MCF 10A (cell line): ENCODE data around the gene TVP23B. TPM values are rescaled to one million over a fixed set of nuclear protein-coding genes. Genes with fewer than 3 reads are reported as not detected.
"Not testable (repeated sequence)": the region's sequence is repeated elsewhere in the genome, so short reads cannot be mapped to it uniquely, and the experiment has no call there.

ENCODE experiments used
- BruUV-seq: library from RNA; stranded (reverse); fragments of 400-500 nt; replicated peaks from 2 replicates; lab custom pipeline; 2021; lab: Mats Ljungman, UMichigan
- CTCF ChIA-PET: fragments of 300-600 bp; sonication (Branson Sonifier 250); formaldehyde crosslinking; extraction: SDS; loops from one replicate; lab custom pipeline; 2021; ENCODE audit warnings: antibody characterized with exemption, inconsistent platforms; lab: Yijun Ruan, JAX
- POLR2A ChIA-PET: fragments of 300-600, 350-650 bp; sonication (Branson Sonifier 250); formaldehyde crosslinking; extraction: SDS; loops from one replicate; lab custom pipeline; 2020; ENCODE audit warnings: antibody characterized with exemption, inconsistent platforms; lab: Yijun Ruan, JAX
- DNase-seq: peaks from one replicate; pipeline ENCODE4 v3.0.0-alpha.2; 2018; ENCODE audit not compliant: unreplicated experiment
- H3K27ac Mint-ChIP-seq: one replicate; pipeline ENCODE4 v1.8.0; 2022; ENCODE audit warnings: mild to moderate bottlenecking, low read depth, mixed read lengths; ENCODE audit not compliant: unreplicated experiment
- H3K27me3 Mint-ChIP-seq: one replicate; pipeline ENCODE4 v1.8.0; 2022; ENCODE audit warnings: mixed read lengths; ENCODE audit not compliant: insufficient read depth, unreplicated experiment
- H3K36me3 Mint-ChIP-seq: one replicate; pipeline ENCODE4 v1.8.0; 2022; ENCODE audit warnings: mild to moderate bottlenecking, moderate library complexity, mixed read lengths; ENCODE audit not compliant: insufficient read depth, unreplicated experiment
- H3K4me1 Mint-ChIP-seq: one replicate; pipeline ENCODE4 v1.8.0; 2022; ENCODE audit warnings: mixed read lengths; ENCODE audit not compliant: insufficient read depth, unreplicated experiment
- H3K4me3 Mint-ChIP-seq: one replicate; pipeline ENCODE4 v1.8.0; 2022; ENCODE audit warnings: mild to moderate bottlenecking, moderate library complexity, mixed read lengths; ENCODE audit not compliant: unreplicated experiment
- H3K9me3 Mint-ChIP-seq: one replicate; pipeline ENCODE4 v1.8.0; 2022; ENCODE audit warnings: mixed read lengths; ENCODE audit not compliant: unreplicated experiment
- intact Hi-C: fragments of 100-400 bp; cut with micrococcal nuclease; formaldehyde crosslinking; loops from 2 replicates; pipeline ENCODE4 v1.14.1; 2022
- total RNA-seq: library from RNA; stranded (reverse); gene quantifications from 2 replicates; pipeline ENCODE4 v1.2.3, GENCODE V29; 2022

The TVP23B gene
- total RNA-seq, 1 experiment from 2014 or later = 66.6 TPM

- DNase-seq, H3K9me3 Mint-ChIP-seq, CTCF ChIA-PET, H3K27ac Mint-ChIP-seq, BruUV-seq, H3K27me3 Mint-ChIP-seq, H3K4me3 Mint-ChIP-seq, POLR2A ChIA-PET, H3K4me1 Mint-ChIP-seq, intact Hi-C loops, H3K36me3 Mint-ChIP-seq: not testable (repeated sequence)
Observed at GRCh38 chr17:18747501-18747900, 33.5 kb upstream of the TVP23B start.

- H3K27ac Mint-ChIP-seq, DNase-seq, BruUV-seq, CTCF ChIA-PET, H3K4me1 Mint-ChIP-seq, H3K36me3 Mint-ChIP-seq, intact Hi-C loops, H3K9me3 Mint-ChIP-seq, H3K4me3 Mint-ChIP-seq, H3K27me3 Mint-ChIP-seq, POLR2A ChIA-PET: not testable (repeated sequence)
Observed at GRCh38 chr17:18750242-18750641, 30.7 kb upstream of the TVP23B start.

GRCh38 chr17:18753829-18754409 lies 27.1 kb upstream of the TVP23B start:
- H3K27ac Mint-ChIP-seq, H3K9me3 Mint-ChIP-seq, CTCF ChIA-PET, POLR2A ChIA-PET, BruUV-seq, H3K36me3 Mint-ChIP-seq, H3K4me1 Mint-ChIP-seq, H3K4me3 Mint-ChIP-seq, intact Hi-C loops, H3K27me3 Mint-ChIP-seq: not testable (repeated sequence)
- DNase-seq = peak; percentile 13

GRCh38 chr17:18755969-18756368 lies 25.0 kb upstream of the TVP23B start:
- H3K27ac Mint-ChIP-seq, CTCF ChIA-PET, POLR2A ChIA-PET, BruUV-seq, intact Hi-C loops, H3K36me3 Mint-ChIP-seq, H3K4me1 Mint-ChIP-seq, H3K9me3 Mint-ChIP-seq, DNase-seq, H3K4me3 Mint-ChIP-seq, H3K27me3 Mint-ChIP-seq: not testable (repeated sequence)

- H3K27ac Mint-ChIP-seq, H3K4me1 Mint-ChIP-seq, H3K4me3 Mint-ChIP-seq, intact Hi-C loops, POLR2A ChIA-PET, DNase-seq, H3K36me3 Mint-ChIP-seq, H3K9me3 Mint-ChIP-seq, BruUV-seq, H3K27me3 Mint-ChIP-seq, CTCF ChIA-PET: not testable (repeated sequence)
Observed at GRCh38 chr17:18757368-18758044, 23.5 kb upstream of the TVP23B start.

GRCh38 chr17:18758344-18758743 lies 22.6 kb upstream of the TVP23B start:
- BruUV-seq, H3K36me3 Mint-ChIP-seq, POLR2A ChIA-PET, H3K4me1 Mint-ChIP-seq, intact Hi-C loops, CTCF ChIA-PET, DNase-seq, H3K4me3 Mint-ChIP-seq, H3K9me3 Mint-ChIP-seq, H3K27ac Mint-ChIP-seq, H3K27me3 Mint-ChIP-seq: not testable (repeated sequence)

- H3K4me1 Mint-ChIP-seq, intact Hi-C loops, BruUV-seq, CTCF ChIA-PET, H3K4me3 Mint-ChIP-seq, DNase-seq, H3K9me3 Mint-ChIP-seq, H3K36me3 Mint-ChIP-seq, H3K27me3 Mint-ChIP-seq, POLR2A ChIA-PET, H3K27ac Mint-ChIP-seq: not testable (repeated sequence)
Observed at GRCh38 chr17:18760221-18760620, 20.8 kb upstream of the TVP23B start.

GRCh38 chr17:18770572-18770971 lies 10.4 kb upstream of the TVP23B start:
- BruUV-seq, H3K4me3 Mint-ChIP-seq, intact Hi-C loops, DNase-seq, H3K9me3 Mint-ChIP-seq, H3K27ac Mint-ChIP-seq, H3K36me3 Mint-ChIP-seq, H3K4me1 Mint-ChIP-seq, H3K27me3 Mint-ChIP-seq, CTCF ChIA-PET, POLR2A ChIA-PET: not testable (repeated sequence)

GRCh38 chr17:18771066-18771465 lies 9.9 kb upstream of the TVP23B start:
- H3K9me3 Mint-ChIP-seq, BruUV-seq, intact Hi-C loops: not testable (repeated sequence)

More at GRCh38 chr17:18771066-18771465, 9.9 kb upstream of the TVP23B start:
- H3K4me1 Mint-ChIP-seq, H3K27me3 Mint-ChIP-seq, DNase-seq, POLR2A ChIA-PET, CTCF ChIA-PET, H3K36me3 Mint-ChIP-seq, H3K27ac Mint-ChIP-seq, H3K4me3 Mint-ChIP-seq: not testable (repeated sequence)
